NCI-H146 treated with DMSO at 0.1 percent for 48 hours (cell line): ENCODE measurements around the gene DEFB110.

Experiments
- DNase-seq: peaks from one replicate; lab custom pipeline; 2025; ENCODE audit not compliant: unreplicated experiment; lab: John Stamatoyannopoulos, UW

DEFB110 gene

DNA sequence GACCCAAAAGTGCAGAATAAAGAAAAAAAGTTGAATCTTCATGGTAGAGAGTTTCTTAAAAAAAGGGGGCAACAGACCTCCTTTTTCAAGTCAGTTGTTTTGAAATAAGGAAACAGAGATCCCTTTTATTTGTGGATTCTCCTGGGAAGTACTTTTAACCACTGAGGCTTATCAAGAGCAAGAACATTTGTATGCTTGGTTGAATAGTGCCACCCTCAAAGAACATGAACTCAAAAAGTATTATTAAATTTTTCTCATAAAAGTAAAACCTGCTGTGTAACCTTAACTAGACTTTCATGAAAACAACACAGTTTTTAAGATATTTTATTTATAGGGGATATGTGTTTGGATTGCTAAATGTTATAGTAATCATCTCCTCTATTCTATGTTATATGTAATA, at the start of gene DEFB110:
DEFB110 (minus strand) TSS at position 101 of the 400 bp plus-strand sequence; CDS start at position 42, 59 bp downstream.
- no peak for DNase-seq

DNA sequence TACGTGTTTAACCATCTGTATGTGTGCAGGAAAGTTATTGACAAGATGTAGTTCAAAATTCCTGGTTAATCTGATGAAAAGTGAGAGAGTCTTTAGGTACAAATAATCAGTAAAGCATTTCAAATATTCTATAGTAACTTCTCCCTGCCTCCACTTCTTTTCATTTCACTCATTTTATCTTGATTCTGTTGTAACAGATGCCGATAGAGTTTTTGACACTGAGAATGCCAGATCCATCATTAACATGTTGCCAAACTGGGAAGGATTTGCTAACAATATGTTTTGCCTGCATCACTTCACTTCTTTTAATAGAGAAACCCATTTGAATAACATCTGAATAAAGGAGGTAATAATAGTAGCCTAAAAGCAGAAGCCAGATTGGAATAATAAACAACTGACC, 48.3 kb upstream of the DEFB110 start:
- DNase-seq = no peak

DNA sequence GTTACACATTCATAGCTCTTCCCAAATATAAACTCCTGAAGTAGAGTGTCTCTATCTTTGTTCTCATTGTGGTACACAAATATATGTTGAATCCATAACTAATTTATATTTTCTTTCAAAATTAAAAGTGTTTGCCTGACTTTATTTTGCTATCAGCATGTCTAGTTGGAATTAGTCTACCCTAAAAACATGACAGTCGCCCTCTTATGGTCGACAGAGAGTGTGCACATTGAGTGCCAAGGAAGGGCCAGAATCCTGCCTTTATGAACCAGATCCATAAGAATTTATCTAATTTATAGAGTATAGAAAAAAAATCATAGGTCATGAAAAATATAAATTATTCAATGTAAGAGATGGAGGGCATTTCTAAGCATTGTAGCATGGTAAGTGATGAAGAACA, 40.3 kb upstream of the DEFB110 start:
- no peak for DNase-seq

DNA sequence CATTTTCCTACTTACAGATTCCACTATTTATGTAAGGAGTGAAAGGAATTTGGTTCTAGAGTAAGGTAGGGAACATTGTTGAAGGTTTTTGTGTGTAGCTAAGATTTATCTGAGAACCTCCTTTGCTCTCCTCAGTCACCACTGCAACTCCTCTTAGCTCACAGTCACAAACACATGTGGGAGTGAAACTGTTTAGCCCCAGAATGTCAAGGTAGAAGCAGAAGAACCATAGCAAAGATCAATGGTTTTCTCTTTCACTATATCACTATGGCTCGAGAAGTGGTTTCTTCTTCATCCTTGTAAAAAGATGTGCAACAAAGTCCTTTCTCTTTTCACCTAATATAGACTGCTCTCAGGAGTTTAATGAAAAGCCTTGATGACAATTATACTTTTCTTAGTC, 34.4 kb upstream of the DEFB110 start:
- DNase-seq = no peak

DNA sequence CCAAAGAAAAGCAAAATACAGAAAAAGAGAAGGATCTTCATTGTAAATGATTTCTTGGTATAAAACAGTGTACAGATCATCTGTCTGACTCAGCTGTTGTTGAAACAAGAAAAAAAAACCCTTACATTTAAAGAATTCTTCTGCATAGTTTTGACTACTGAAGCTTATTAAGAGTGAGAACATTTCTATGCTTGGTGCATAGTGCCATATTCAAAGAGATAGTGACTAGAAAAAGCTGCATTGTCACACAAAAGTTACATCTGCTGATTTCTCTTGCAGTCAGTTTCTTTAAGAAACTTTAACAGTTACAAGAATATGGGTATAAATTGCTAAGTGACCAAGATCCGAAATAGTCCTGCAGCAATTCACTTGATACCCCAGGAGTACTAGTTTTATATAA, 28.0 kb upstream of the DEFB110 start, which contains the start of gene DEFB112:
DEFB112 (minus strand) TSS at position 101 of the 400 bp plus-strand sequence; CDS start at position 41, 60 bp downstream.
- DNase-seq = no peak

DNA sequence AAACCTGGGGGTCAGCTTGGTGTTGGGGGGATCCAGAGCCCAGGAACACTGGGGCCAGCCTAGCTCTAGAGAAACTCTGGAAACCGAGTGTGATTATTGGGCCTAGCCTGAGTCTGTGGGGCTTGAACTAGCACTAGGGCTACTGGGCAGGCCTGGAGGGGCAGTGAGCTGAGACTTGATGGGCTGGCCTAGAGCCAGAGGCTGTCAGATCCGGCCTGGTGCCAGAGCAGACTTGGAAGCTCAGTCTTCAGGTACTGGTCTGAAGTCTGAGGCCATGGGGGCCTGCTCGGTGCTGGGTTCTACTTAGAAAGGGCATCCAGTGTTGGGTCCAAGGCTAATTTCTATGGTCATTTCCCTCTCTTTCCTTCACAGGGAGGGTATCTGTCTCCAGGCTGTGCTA, 25.2 kb upstream of the DEFB110 start:
- no peak for DNase-seq

DNA sequence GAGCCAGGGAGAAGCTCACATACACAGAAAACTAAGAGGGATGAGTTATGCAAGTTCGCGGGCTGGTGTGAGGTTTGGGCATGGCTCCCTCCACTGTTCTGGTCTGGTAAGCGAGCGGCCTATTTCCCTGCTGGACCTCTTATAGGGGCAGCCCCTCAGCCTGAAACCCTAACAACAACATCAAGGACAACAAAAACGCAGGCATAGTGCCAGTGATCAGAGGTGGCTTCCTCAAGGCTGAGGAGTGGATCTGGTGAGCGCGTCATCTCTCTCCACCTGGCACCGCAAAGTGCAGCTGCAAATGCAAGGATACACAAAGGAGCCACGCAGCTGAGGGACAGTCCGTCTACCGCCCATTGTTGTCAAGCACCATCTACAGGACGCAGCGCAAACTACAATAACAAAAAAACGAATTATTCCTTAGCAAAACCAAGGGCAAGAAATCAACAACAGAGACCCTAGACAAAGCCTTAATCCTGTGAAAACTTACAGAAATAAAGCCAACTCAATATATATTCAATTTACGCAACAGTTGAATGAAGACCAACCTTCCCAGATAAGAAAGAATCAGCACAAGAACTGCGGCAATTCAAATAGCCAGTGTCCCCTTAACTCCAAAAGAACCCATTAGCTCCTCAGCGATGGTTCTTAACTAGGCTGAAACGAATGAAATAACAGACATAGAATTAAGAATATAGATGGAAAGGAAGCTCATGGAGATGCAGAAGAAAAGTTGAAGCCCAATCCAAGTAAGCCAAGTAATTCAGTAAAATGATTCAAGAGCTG, 9.2 kb upstream of the DEFB110 start:
- peak; percentile 36 for DNase-seq

DNA sequence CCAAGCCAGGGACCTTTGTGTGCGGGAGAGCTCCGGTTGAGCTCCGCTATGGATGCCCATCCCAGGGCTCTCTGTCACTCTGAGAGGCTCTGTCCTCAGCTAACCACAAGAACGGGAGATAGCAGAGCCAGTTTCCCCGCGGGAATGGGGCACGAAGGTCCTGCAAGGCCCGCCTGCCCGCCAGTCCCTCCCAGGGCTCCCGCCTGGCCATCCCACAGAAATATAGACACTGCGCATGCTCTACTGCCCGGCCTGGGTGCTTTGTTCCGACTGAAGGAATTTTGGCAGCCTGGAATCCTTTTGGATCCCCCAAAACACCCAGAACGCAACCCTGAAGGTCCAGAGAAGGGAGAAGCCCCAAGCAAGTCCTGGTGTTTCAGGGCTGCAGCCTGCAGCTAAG, 8.6 kb upstream of the DEFB110 start:
- DNase-seq = no peak

DNA sequence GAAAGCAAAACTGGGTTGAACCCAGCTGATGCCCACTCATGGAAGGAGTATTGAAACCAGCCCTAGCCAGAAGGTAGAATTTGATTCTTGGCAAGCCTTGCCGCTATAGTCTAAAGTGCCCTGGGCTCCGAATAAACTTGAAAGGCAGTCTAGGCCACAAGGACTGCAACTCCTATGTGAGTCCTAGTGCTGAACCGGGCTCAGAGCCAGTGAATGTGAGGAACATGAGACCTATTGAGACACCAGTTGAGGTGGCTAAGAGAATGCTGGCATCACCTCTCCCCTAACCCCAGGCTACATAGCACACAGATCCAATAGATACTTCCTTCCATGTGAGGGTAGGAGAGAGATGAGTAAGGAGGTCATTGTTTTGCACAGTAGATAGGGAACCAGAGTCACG, 3.5 kb upstream of the DEFB110 start:
- DNase-seq = no peak

DNA sequence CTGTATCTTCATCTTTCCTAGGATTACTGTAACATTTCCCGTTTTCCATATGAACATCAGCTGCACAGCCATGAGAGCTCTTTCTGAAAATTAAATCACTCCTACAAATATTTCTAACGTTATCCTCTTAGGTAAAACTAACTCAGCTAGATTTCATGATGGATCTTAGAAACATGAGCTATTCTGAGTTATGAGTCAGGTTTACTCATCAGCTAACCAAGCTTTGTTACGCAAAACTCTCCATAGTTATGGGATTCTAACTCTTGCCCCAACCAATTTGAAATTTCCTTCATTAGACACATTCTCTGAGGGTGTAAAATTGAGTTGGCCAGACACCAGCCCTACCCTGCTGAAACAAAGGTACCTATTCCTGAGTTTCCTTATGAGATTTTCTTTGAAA, 14.0 kb downstream of the DEFB110 start:
- no peak for DNase-seq

DNA sequence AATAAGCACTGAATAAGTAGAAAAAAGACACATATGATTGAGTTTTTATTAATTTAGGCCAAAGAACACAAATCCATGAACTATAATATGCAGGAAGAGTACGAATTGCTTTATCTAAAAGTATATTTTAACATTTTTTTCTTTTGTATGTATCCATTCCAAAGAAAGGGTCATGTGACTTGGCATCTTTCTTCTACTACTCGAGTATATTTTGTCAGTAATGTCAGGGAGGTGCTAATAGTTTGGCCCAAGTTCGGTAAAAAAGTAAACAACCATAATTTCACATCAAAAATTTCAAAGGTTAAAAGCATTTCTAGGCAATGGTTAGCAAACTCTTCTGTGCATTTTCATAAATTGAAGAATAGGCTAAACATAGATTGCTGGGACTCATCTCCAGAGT, 18.7 kb downstream of the DEFB110 start:
- DNase-seq = no peak

DNA sequence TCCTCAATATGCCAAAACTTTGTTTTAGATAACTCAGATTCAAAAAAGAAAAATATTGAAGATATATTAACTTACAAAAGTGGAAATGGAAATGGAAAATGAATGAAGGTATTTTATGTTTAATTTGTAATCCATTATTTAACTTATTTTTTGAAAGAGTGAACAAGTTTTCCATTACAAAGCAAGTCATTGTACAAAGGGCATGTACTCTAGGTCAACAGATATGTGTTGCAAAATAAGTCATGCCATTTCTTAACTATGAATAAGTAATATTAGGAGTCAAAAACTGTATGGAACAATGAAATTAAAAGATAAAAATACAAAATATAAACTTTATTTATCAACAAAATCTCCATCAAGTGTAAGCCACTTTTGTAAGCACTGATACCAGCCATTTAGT, 26.5 kb downstream of the DEFB110 start:
- no peak for DNase-seq

DNA sequence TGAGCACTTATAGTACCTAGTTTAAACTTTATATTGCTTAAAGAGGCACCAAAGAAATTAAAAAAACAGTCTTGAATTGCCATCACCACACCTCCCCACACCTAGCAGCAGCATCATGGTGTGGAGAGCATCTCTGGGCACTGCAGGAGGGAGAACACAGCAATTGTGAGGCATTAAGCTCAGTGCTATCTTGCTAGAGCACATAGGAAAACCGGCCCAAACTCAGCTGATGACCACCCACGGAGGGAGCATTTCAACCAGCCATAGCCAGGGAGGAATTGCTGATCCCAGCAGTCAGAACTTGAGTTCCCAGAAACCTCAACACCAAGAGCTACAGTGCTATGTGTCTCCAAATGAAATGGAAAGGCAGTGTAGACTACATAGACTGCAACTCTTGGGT, 32.9 kb downstream of the DEFB110 start:
- DNase-seq = no peak

DNA sequence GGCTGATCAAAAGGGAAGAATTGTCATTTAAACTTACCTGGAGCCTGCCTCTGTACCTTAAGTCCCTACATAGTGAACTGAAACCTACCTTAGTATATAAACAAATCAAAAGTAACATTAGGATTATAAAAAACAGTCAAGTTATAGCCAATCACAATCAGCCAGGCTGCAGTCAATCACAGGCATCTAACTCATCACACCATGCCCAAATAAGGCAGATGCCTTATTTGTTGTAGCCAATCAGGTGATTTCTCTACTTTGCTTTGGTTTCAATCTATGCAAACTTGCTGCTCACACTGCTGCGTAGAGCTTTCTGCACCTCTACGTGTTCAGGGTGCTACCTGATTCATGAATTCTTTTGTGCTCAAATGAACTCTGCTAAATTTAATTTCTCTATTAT, 34.0 kb downstream of the DEFB110 start:
- DNase-seq = no peak

DNA sequence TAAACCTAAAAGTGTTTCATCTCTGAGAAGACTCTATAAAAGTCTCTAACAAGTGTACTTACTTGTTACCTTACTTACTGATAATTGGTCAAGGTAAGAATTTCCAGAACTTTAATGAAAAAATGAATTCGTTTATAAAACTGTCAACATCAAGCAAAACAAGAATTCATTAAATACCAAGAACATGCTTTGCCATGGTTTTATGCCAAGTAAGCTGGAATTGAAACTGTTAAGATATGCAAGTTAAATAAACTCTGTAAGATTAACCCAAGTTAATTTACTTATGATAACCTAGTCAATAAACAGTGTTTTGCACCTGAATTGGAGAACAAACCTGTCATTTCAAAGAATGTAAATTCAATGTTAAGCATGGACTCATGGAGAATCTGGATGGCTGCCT, 35.2 kb downstream of the DEFB110 start:
- DNase-seq = no peak

DNA sequence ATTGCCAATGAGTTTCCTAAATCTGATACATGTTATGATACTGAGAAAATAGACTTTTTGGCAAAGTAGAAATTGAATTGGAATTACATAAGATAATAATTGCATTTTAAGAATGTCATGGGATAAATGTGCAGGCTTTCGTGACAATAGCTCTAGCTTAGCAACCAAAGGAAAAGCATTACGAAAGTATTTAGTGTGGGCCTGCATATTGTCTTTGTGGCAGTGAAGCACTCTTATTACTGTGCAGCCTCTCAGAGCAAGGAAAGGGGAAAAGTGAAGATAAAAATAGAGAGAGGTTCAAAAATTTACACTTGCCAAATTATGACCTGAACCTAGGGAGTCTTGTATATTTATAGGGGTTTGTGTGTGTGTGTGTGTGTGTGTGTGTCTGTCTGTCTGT, 39.7 kb downstream of the DEFB110 start:
- DNase-seq = no peak

DNA sequence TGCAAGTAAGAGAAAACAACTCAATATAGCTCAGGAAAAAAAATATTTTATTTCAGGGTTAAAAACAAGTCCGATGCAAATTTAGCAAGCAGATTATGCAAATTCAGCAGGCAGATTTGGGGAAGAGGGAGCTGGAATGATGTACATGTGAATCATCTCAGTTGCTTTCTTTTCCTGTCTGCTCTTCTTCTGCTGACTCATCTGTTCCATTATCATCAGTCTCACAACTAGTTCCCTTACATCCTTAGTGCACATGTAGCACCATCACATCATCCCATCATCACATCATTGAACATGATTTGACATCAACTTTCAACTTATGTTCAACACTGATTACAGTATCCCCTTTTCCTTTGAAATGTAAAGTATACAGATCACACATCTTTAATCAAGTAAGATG, 40.9 kb downstream of the DEFB110 start:
- DNase-seq = no peak

DNA sequence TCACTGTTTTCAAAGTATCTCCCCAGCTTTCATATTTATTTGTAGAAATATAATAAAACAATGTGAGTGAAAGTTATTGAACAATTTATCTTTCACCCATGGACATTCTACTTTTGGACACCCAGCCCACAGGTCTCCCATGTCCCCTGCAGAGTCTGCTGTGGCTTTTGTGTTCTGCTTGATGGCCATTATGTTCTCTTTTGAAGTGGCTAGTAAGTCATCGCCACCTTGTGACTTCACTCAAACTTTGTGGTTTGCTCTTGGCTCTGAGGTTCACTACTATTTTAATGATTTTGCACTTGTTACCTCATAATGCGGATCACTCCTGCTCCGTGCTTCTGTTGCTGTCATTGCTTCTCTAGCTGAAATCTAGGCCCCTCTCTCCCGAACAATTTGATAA, 42.2 kb downstream of the DEFB110 start:
- DNase-seq = no peak

DNA sequence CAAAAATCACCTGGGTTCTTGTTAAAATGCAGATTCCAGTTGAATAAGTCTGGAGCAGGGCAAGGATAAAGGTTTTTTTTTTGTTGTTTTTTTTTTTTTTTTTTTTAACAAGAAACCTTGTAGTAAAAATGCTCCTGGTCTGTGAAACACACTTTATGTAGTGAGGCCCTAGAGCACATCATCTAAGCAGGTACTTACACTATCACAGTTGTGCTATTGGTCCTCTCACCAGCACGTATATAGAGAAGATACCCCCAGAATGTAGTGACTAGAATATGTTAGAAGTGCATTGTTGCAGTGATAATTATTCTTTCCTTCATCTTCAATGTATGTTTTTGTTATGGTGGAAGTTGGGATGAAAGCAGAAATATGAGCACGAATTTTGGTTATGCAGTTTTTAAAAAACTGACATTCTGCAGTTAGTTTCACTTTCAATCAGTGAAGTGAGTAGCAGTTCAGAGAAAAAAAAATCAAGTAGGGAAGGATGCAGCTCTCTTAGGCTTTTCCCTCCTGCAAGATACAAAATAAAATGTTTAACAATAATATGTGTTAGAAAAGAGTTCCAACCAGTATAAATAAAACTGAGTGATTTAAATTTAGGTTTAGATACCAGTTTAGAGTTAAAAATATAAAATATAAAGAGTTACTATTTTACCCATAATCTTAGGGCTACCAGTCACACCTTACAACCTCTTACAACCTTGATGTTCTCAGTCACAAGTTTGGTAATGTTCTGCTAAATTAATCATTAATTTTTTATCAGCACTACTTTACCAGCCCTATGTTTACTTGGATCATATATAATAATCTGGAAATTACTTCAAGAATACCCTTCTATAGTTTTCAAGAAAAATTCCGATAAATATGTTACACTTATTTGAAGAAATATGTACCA, 43.2 kb downstream of the DEFB110 start:
- no peak for DNase-seq

DNA sequence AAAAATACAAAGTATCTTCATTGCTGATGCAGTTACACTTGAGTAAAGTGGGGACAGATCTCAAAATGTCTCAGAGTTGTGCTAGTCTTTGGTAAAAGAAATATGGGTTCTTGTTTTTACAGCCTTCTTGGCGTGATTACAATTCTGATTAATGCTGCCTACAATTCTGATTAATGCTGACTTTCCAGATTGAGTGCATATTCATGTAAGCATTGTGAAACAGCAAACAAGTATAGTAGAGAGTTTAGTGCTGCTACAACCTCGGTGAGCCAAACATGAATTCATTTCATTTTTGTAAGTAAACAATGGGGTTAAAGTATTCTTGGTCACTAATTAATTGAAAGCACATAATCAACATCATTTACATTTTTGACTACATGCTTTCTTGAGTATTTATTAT, 52.2 kb downstream of the DEFB110 start, which contains the start of gene DEFB113:
DEFB113 (minus strand) TSS at position 21 of the 400 bp plus-strand sequence; CDS start at position 21, 0 bp downstream.
- no peak for DNase-seq
